GM06990 (cell line): Measurements from ENCODE around the gene CD164L2.

Source experiments
- DNase-seq: peaks from one replicate; pipeline ENCODE4 v3.0.0-alpha.2; 2011; ENCODE audit not compliant: insufficient read length; ENCODE audit errors: extremely low read depth
- H3K27me3 ChIP-seq: replicated peaks from 2 replicates; pipeline ENCODE4 v1.6.0; 2011; ENCODE audit warnings: low read length; ENCODE audit not compliant: control insufficient read depth, insufficient read depth
- H3K36me3 ChIP-seq: 2 replicates; pipeline ENCODE4 v1.5.1; 2011; ENCODE audit warnings: low read length; ENCODE audit not compliant: control insufficient read depth, insufficient read depth
- H3K4me3 ChIP-seq: replicated peaks from 2 replicates; pipeline ENCODE4 v1.5.1; 2011; ENCODE audit warnings: low read depth, mild to moderate bottlenecking, control low read depth, low read length
- TF ChIP-seq, protein P1 (sequence below): IDR thresholded peaks from 2 replicates; pipeline ENCODE4 v1.5.1; 2011; ENCODE audit warnings: low read length, control low read depth, mild to moderate bottlenecking, inconsistent platforms; ENCODE audit not compliant: insufficient read depth, poor library complexity, severe bottlenecking

CD164L2 gene

DNA sequence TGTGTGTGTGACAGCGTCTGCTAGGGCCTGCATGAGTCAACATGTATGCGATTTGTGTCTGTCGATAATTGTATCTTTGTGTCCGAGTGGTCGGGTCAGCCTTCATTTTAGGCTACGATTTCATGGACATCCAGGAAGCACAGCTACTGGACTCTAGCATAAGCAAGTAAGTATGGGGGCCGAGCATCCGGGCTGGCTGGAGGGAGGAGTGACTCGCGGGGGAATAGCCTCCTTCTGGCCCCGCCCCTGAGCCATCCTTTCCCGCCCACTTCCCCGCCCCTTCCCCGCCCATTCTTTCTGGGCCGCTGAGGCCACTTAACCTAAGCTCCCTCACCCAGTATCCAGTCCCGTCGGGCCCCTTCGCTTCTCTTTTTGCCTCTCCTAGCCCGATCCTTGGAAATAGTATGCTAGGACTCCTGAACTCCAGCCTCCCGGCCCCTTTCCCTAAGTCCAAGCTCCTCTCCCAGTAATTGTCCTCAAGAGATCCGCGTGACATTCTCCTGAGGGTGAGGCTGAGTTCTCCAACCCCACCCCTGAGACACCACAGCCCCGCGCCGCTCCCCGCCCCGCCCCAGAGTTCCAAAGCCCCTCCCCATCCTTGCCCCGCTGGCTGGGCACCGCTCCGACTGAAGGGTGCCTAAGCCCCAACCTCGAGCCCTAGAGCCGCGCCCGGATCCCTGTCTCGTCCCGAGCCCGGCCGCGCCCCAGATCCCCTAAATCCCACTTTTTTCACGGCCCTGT is 17.6 kb downstream of the CD164L2 start:
- Histone ChIP-seq H3K36me3 (no peaks in the 10 kb centered on the region), H3K27me3 (no peaks in the 10 kb centered on the region), H3K4me3 (peak overlapping the region; percentile 63)
- TF ChIP-seq, protein P1, sequence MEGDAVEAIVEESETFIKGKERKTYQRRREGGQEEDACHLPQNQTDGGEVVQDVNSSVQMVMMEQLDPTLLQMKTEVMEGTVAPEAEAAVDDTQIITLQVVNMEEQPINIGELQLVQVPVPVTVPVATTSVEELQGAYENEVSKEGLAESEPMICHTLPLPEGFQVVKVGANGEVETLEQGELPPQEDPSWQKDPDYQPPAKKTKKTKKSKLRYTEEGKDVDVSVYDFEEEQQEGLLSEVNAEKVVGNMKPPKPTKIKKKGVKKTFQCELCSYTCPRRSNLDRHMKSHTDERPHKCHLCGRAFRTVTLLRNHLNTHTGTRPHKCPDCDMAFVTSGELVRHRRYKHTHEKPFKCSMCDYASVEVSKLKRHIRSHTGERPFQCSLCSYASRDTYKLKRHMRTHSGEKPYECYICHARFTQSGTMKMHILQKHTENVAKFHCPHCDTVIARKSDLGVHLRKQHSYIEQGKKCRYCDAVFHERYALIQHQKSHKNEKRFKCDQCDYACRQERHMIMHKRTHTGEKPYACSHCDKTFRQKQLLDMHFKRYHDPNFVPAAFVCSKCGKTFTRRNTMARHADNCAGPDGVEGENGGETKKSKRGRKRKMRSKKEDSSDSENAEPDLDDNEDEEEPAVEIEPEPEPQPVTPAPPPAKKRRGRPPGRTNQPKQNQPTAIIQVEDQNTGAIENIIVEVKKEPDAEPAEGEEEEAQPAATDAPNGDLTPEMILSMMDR = no peak
- peak; percentile 86 for DNase-seq

GRCh38 chr1:27364696-27365371 is 18.3 kb downstream of the CD164L2 start:
- Histone ChIP-seq H3K4me3 (no peak overlapping the region), H3K36me3 (no peaks in the 10 kb centered on the region), H3K27me3 (no peaks in the 10 kb centered on the region)
- TF ChIP-seq, protein P1 = no peak
- DNase-seq = no peak

GRCh38 chr1:27363766-27364695 is 19.1 kb downstream of the CD164L2 start:
- DNase-seq = no peak
- TF ChIP-seq, protein P1 = no peak
- Histone ChIP-seq H3K36me3 (no peaks in the 10 kb centered on the region), H3K27me3 (no peaks in the 10 kb centered on the region), H3K4me3 (no peak overlapping the region)

GRCh38 chr1:27361553-27361952 is 21.6 kb downstream of the CD164L2 start:
- TF ChIP-seq, protein P1 = no peak
- H3K36me3 ChIP-seq = no peaks in the 10 kb centered on the region
- no peaks in the 10 kb centered on the region for H3K27me3 ChIP-seq
- no peak for DNase-seq
- no peak overlapping the region for H3K4me3 ChIP-seq

- DNase-seq = no peak
- Histone ChIP-seq H3K36me3 (no peaks in the 10 kb centered on the region), H3K4me3 (no peak overlapping the region), H3K27me3 (no peaks in the 10 kb centered on the region)
- TF ChIP-seq, protein P1 = no peak
Observed at GRCh38 chr1:27361044-27361402, 22.1 kb downstream of the CD164L2 start.
